ENCODE data around the gene UBC. TPM values are rescaled to one million over a fixed set of nuclear protein-coding genes. Genes with fewer than 3 reads are reported as not detected.

The UBC gene
- total and polyA plus RNA-seq, 9 of the 15 experiments (the other 6 are each of a cell fraction or from before 2014, with no cell fraction given): 533 to 1,153 (median 813) TPM

- TF ChIP-seq FOXK2 (conservative IDR thresholded peaks at IDR 0.05 in 1 of 2, IDR thresholded peaks at IDR 0.05 in 1 of 2; ENCODE audit: low read depth in 2 of 2) (peak; percentile 97 to 98), DPF2 (IDR thresholded peaks at IDR 0.05) (peak; percentile 72), NFE2L1 (tag; IDR thresholded peaks at IDR 0.05; ENCODE audit: borderline replicate concordance, low read depth) (no peak), FOS (IDR thresholded peaks at IDR 0.05; ENCODE audit: extremely low read depth, insufficient read length) (no peak), RCOR1 (IDR thresholded peaks at IDR 0.05; ENCODE audit: borderline replicate concordance in 1 of 2, low read depth in 2 of 2, low read length in 2 of 2) (peak in 1 of 2 experiments; percentile 49; a peak in 1 of 4 replicates), ESRRA (IDR thresholded peaks at IDR 0.05; ENCODE audit: borderline replicate concordance, low read depth) (peak; percentile 50; the same call in 1 of the 2 replicates), ZNF384 (IDR thresholded peaks at IDR 0.05; ENCODE audit: low read depth, low read length) (peak; percentile 47; the same call in 1 of the 2 replicates), SMC3 (conservative IDR thresholded peaks at IDR 0.05; ENCODE audit: insufficient read depth, low read depth, low read length) (peak; percentile 88), EHMT2 (IDR thresholded peaks at IDR 0.05) (0 out of 2 replicates have a peak, but pooled peaks have one; percentile 21), ETV1 (tag; conservative IDR thresholded peaks at IDR 0.05; ENCODE audit: low read depth) (no peak), DACH1 (IDR thresholded peaks at IDR 0.05; ENCODE audit: partially characterized antibody) (peak; percentile 17), ZNF316 (IDR thresholded peaks at IDR 0.05) (peak; percentile 42), HMG20A (CRISPR knock-in tag; conservative IDR thresholded peaks at IDR 0.05) (no peak), MLLT1 (IDR thresholded peaks at IDR 0.05) (peak in 1 of 2 experiments; percentile 92; a peak in 2 of 4 replicates), MAZ (CRISPR knock-in tag; conservative IDR thresholded peaks at IDR 0.05 in 1 of 2, IDR thresholded peaks at IDR 0.05 in 1 of 2) (peak in 1 of 2 experiments; percentile 66; a peak in 2 of 4 replicates), E2F3 (CRISPR knock-in tag; IDR thresholded peaks at IDR 0.05) (no peak), ATF3 (IDR thresholded peaks at IDR 0.05) (no peak), ATF3 (CRISPR knock-in tag; conservative IDR thresholded peaks at IDR 0.05) (no peak; the same call in 1 of the 2 replicates), ZNF766 (CRISPR knock-in tag; conservative IDR thresholded peaks at IDR 0.05) (0 out of 2 replicates have a peak, but pooled peaks have one; percentile 28), ZBTB33 (CRISPR knock-in tag; IDR thresholded peaks at IDR 0.05) (0 out of 2 replicates have a peak, but pooled peaks have one; percentile 18), KLF16 (IDR thresholded peaks at IDR 0.05) (peak; percentile 83), FOXA3 (CRISPR knock-in tag; conservative IDR thresholded peaks at IDR 0.05 in 1 of 2, IDR thresholded peaks at IDR 0.05 in 1 of 2) (peak; percentile 94 to 98), NFE2 (IDR thresholded peaks at IDR 0.05; ENCODE audit: low read depth) (peak; percentile 51; the same call in 1 of the 2 replicates), ESRRB (CRISPR knock-in tag; IDR thresholded peaks at IDR 0.05; ENCODE audit: borderline replicate concordance) (no peak)
Measured at GRCh38 chr12:124906606-124907261, 7.7 kb downstream of the UBC start (continued).

Measured in K562 (cell line).